B cell (primary cell): ENCODE data around the gene PLA2R1. TPM values are rescaled to one million over a fixed set of nuclear protein-coding genes. Genes with fewer than 3 reads are reported as not detected.

ENCODE experiments used
- ATAC-seq: fragments of 200-7000 bp; cut with Tn5 transposase; one replicate; pipeline ENCODE4 v1.10.0; 2021; ENCODE audit warnings: low read depth, mild to moderate bottlenecking, moderate number of reproducible peaks, moderate library complexity
- CTCF ChIA-PET: fragments of 350-600 bp; sonication (Branson Sonifier 250); formaldehyde crosslinking; loops from one replicate; lab custom pipeline; 2021; ENCODE audit warnings: antibody characterized with exemption, inconsistent platforms; lab: Charles Lee
- POLR2A ChIA-PET: fragments of 350-600 bp; sonication (Branson Sonifier 250); formaldehyde crosslinking; loops from one replicate; lab custom pipeline; 2021; ENCODE audit warnings: antibody characterized with exemption; lab: Charles Lee
- DNase-seq: peaks from one replicate; pipeline ENCODE4 v3.0.0; 2013
- H2AFZ ChIP-seq: 2 replicates; pipeline ENCODE4 v1.6.1; 2012; ENCODE audit warnings: mild to moderate bottlenecking, low read depth, low read length; ENCODE audit not compliant: insufficient read depth, poor library complexity, severe bottlenecking
- H3K27ac ChIP-seq, 2 donors: 1 replicate in 1 of 2; 2 replicates in 1 of 2; pipeline ENCODE4 v1.5.1; 2012 to 2013; ENCODE audit warnings: low read length in 2 of 2, mild to moderate bottlenecking in 2 of 2, moderate library complexity in 1 of 2
- H3K27me3 ChIP-seq, 4 experiments: fragments of 200-600 bp in 1 of 4; sonication (generic) in 1 of 4; replicated peaks in 1 of 4; 1 replicate in 2 of 4; 2 replicates in 2 of 4; pipeline versions ENCODE4 v1.6.1 to v1.7.0; 2013 to 2016; ENCODE audit warnings: low read length in 3 of 4, mild to moderate bottlenecking in 2 of 4, mixed read lengths in 1 of 4, moderate library complexity in 1 of 4; ENCODE audit not compliant: insufficient read depth in 4 of 4, control insufficient read depth in 3 of 4; ENCODE audit errors: control extremely low read depth in 1 of 4
- H3K36me3 ChIP-seq, 2 experiments: replicated peaks in 1 of 2; 1 replicate in 1 of 2; 2 replicates in 1 of 2; pipeline versions ENCODE4 v1.6.1 to v1.7.1; 2013; ENCODE audit warnings: low read length in 1 of 2; ENCODE audit not compliant: insufficient read depth in 2 of 2, control insufficient read depth in 1 of 2; ENCODE audit errors: control extremely low read depth in 1 of 2, extremely low read depth in 1 of 2
- H3K4me1 ChIP-seq, 2 donors: fragments of 200-600 bp in 1 of 2; sonication (generic) in 1 of 2; 1 replicate in 1 of 2; 2 replicates in 1 of 2; pipeline versions ENCODE4 v1.5.1 to v1.6.1; 2013 to 2017; ENCODE audit warnings: low read length in 2 of 2; ENCODE audit not compliant: control insufficient read depth in 2 of 2, insufficient read depth in 2 of 2
- H3K4me2 ChIP-seq: replicated peaks from 2 replicates; pipeline ENCODE3; 2012; ENCODE audit warnings: mild to moderate bottlenecking, low read depth, low read length; ENCODE audit not compliant: poor library complexity, severe bottlenecking
- H3K4me3 ChIP-seq, 5 experiments: fragments of 200-600 bp in 1 of 5; sonication (generic) in 1 of 5; 1 replicate in 3 of 5; 2 replicates in 2 of 5; pipeline versions ENCODE4 v1.5.1 to v1.7.0; 2011 to 2016; ENCODE audit warnings: low read length in 4 of 5, mild to moderate bottlenecking in 4 of 5, low read depth in 2 of 5, control low read depth in 1 of 5, moderate library complexity in 1 of 5; ENCODE audit not compliant: insufficient read depth in 1 of 5; ENCODE audit errors: control extremely low read depth in 1 of 5, extremely low read depth in 1 of 5
- H3K79me2 ChIP-seq: fragments of 200-600 bp; sonication (generic); one replicate; pipeline ENCODE4 v1.6.0; 2016; ENCODE audit warnings: low read length; ENCODE audit not compliant: control insufficient read depth, insufficient read depth
- H3K9ac ChIP-seq: fragments of 200-600 bp; sonication (generic); 2 replicates; pipeline ENCODE4 v1.6.1; 2017; ENCODE audit warnings: mild to moderate bottlenecking, low read length, moderate library complexity
- H3K9me3 ChIP-seq, 3 donors: one replicate each; pipeline versions ENCODE4 v1.6.1 to v1.7.1; 2013; ENCODE audit warnings: low read length in 2 of 3; ENCODE audit not compliant: control insufficient read depth in 2 of 3, insufficient read depth in 1 of 3; ENCODE audit errors: control extremely low read depth in 1 of 3
- H4K20me1 ChIP-seq: 2 replicates; pipeline ENCODE4 v1.6.0; 2012; ENCODE audit warnings: mild to moderate bottlenecking, low read length; ENCODE audit not compliant: insufficient read depth, control insufficient read depth, poor library complexity, severe bottlenecking
- H3K27ac Mint-ChIP-seq: one replicate; pipeline ENCODE4 v1.8.0; 2021; ENCODE audit warnings: mixed read lengths
- H3K27me3 Mint-ChIP-seq: one replicate; pipeline ENCODE4 v1.8.0; 2021; ENCODE audit warnings: mixed read lengths
- H3K4me1 Mint-ChIP-seq: one replicate; pipeline ENCODE4 v1.8.0; 2021; ENCODE audit warnings: mixed read lengths
- H3K4me3 Mint-ChIP-seq: one replicate; pipeline ENCODE4 v1.8.0; 2021; ENCODE audit warnings: mixed read lengths
- H3K9me3 Mint-ChIP-seq: one replicate; pipeline ENCODE4 v1.8.0; 2022; ENCODE audit warnings: mixed read lengths; ENCODE audit not compliant: insufficient read depth
- EZH2 ChIP-seq: IDR thresholded peaks from 2 replicates; pipeline ENCODE4 v1.6.1; 2012; ENCODE audit warnings: borderline replicate concordance, low read depth, mild to moderate bottlenecking, moderate library complexity, low read length; ENCODE audit not compliant: insufficient read depth, poor library complexity, severe bottlenecking
- WGBS: methylation state at CpG from one replicate; pipeline ENCODE4 v1.1.5; 2013; ENCODE audit warnings: missing lambda C conversion rate; ENCODE audit not compliant: insufficient coverage; 5-methylcytosine and 5-hydroxymethylcytosine counted together
- intact Hi-C: fragments of 100-400 bp; cut with micrococcal nuclease; formaldehyde crosslinking; loops from one replicate; pipeline ENCODE4 v1.10.0; 2022
- polyA plus RNA-seq: library from polyadenylated mRNA; depleted of rRNA; stranded (reverse); fragments of >200 nt; gene quantifications from 2 replicates; pipeline ENCODE4 v1.2.3, GENCODE V29; 2012
- total RNA-seq, 2 donors: library from RNA; stranded (reverse); fragments of 120-200 nt in 1 of 2; gene quantifications; 1 replicate in 1 of 2; 2 replicates in 1 of 2; pipeline versions ENCODE4 v1.2.3 to v1.2.4, GENCODE V29; 2013 to 2022
- TF ChIP-seq, protein P1 (sequence below): fragments of 200-600 bp; IDR thresholded peaks from one replicate; pipeline ENCODE4 v1.8.0; 2022; ENCODE audit warnings: antibody characterized with exemption, mild to moderate bottlenecking

Gene PLA2R1
- total and polyA plus RNA-seq, 2 donors (not counting 1 experiment from before 2014, with no cell fraction given): not detected

DNA sequence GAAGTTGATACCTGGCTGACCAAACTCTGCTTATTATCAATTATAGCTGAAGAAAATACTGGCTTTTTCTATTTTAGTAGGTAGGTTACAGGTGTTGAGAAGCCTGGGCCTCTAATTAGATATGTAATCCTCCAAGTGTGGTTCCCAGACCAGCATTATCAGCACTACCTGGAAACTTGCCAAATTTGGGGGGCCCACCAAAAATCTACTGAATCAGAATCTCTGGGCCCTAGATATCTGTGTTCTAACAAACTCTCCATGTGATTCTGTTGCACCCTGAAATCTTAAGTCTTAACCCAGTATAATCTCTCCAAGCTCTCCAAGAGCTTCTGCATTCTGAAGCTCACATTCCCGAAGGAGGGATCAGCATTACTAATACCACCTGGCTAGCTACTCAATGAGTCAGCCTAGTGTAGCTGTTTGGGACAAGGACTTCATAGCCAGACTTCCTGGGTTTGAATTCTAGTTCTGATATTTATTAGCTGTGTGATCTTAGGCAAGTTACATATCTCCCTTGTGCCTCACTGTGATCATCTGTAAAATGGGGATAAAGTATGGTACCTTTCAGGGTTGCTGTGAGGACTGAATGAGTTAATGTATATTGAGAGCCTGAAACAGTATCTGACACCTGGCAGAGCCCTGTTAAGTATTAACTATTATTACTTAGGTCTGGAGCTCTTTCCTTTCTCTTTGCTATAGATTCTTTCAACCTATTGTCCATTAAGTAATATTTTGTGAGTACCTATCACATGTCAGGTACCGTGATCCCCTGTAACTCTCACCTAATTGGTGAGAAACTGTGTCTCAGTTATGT lies 170.3 kb downstream of the PLA2R1 start:
- ChIA-PET CTCF (interaction anchor here (0.9 kb wide), 2 partner anchors 9 to 30 kb away, joined by 4 to 5 read pairs; no protein-coding TSS in a partner anchor), POLR2A (no interaction called here)
- DNase-seq (no peak), ATAC-seq (no peak)
- no peak overlapping the region for H3K27ac ChIP-seq
- peaks cover 33% of the 10 kb centered on the region for H3K79me2 ChIP-seq
- peaks cover 3 to 23% of the 10 kb centered on the region in 2 experiments for H3K36me3 ChIP-seq
- H3K9me3 ChIP-seq: no peaks in the 10 kb centered on the region
- H4K20me1 ChIP-seq: no peaks in the 10 kb centered on the region
- H2AFZ ChIP-seq: no peak overlapping the region
- H3K4me2 ChIP-seq: no peak overlapping the region
- H3K4me1 ChIP-seq: peaks cover 15 to 20% of the 10 kb centered on the region in 2 donors
- TF ChIP-seq, protein P1, sequence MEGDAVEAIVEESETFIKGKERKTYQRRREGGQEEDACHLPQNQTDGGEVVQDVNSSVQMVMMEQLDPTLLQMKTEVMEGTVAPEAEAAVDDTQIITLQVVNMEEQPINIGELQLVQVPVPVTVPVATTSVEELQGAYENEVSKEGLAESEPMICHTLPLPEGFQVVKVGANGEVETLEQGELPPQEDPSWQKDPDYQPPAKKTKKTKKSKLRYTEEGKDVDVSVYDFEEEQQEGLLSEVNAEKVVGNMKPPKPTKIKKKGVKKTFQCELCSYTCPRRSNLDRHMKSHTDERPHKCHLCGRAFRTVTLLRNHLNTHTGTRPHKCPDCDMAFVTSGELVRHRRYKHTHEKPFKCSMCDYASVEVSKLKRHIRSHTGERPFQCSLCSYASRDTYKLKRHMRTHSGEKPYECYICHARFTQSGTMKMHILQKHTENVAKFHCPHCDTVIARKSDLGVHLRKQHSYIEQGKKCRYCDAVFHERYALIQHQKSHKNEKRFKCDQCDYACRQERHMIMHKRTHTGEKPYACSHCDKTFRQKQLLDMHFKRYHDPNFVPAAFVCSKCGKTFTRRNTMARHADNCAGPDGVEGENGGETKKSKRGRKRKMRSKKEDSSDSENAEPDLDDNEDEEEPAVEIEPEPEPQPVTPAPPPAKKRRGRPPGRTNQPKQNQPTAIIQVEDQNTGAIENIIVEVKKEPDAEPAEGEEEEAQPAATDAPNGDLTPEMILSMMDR: no peak
- no peak for TF ChIP-seq EZH2
- Mint-ChIP-seq H3K27me3 (no peaks in the 10 kb centered on the region), H3K27ac (peak overlapping the region; percentile 26), H3K9me3 (no peaks in the 10 kb centered on the region), H3K4me1 (peaks cover 68% of the 10 kb centered on the region), H3K4me3 (no peak overlapping the region)
- no peak overlapping the region for H3K9ac ChIP-seq
- WGBS: no CpG with 5 or more reads among the region's 2 CpGs
- intact Hi-C loops: loop anchor here (2.0 kb wide), 1 partner anchor 13 kb away; the partner anchor contains the start of gene LY75
- no peaks in the 10 kb centered on the region for H3K27me3 ChIP-seq
- no peak overlapping the region for H3K4me3 ChIP-seq

GRCh38 chr2:159891267-159891588 lies 171.2 kb downstream of the PLA2R1 start:
- no peaks in the 10 kb centered on the region for H3K9me3 ChIP-seq
- ChIA-PET CTCF (interaction anchor here (1.6 kb wide), 1 partner anchor 31 kb away, joined by 5 read pairs; no protein-coding TSS in a partner anchor), POLR2A (no interaction called here)
- TF ChIP-seq, protein P1: no peak
- TF ChIP-seq EZH2: no peak
- H3K27ac ChIP-seq: no peak overlapping the region
- peaks cover 15 to 20% of the 10 kb centered on the region in 2 donors for H3K4me1 ChIP-seq
- no peak overlapping the region for H3K4me3 ChIP-seq
- ATAC-seq (no peak), DNase-seq (no peak)
- no peak overlapping the region for H2AFZ ChIP-seq
- Mint-ChIP-seq H3K27ac (peak overlapping the region; percentile 60), H3K4me1 (peaks cover 61% of the 10 kb centered on the region), H3K27me3 (no peaks in the 10 kb centered on the region), H3K4me3 (no peak overlapping the region), H3K9me3 (no peaks in the 10 kb centered on the region)
- H3K36me3 ChIP-seq: peaks cover under 1 to 24% of the 10 kb centered on the region in 2 experiments
- H3K9ac ChIP-seq: no peak overlapping the region
- H3K79me2 ChIP-seq: peaks cover 26% of the 10 kb centered on the region
- no peaks in the 10 kb centered on the region for H3K27me3 ChIP-seq
- no peaks in the 10 kb centered on the region for H4K20me1 ChIP-seq
- intact Hi-C loops: loop anchor here (2.0 kb wide), 1 partner anchor 14 kb away; the partner anchor contains the start of gene LY75
- H3K4me2 ChIP-seq: no peak overlapping the region
